Neural crest cell (in vitro differentiated cells): ENCODE data around the gene ATG2B. TPM values are rescaled to one million over a fixed set of nuclear protein-coding genes. Genes with fewer than 3 reads are reported as not detected.
"Not testable (repeated sequence)": the region's sequence is repeated elsewhere in the genome, so short reads cannot be mapped to it uniquely, and the experiment has no call there.

Experiments
- DNase-seq: peaks from one replicate; pipeline ENCODE4 v3.0.0; 2021; ENCODE audit warnings: low read depth, mixed read lengths, low spot score
- H3K27ac Mint-ChIP-seq: one replicate; pipeline ENCODE4 v1.8.0; 2021; ENCODE audit warnings: mild to moderate bottlenecking, mixed read lengths; ENCODE audit not compliant: unreplicated experiment
- H3K27me3 Mint-ChIP-seq: 2 replicates; pipeline ENCODE4 v1.8.0; 2021; ENCODE audit warnings: low read depth, mild to moderate bottlenecking, mixed read lengths
- H3K36me3 Mint-ChIP-seq: 2 replicates; pipeline ENCODE4 v1.8.0; 2021; ENCODE audit warnings: low read depth, mild to moderate bottlenecking, mixed read lengths
- H3K4me1 Mint-ChIP-seq: 2 replicates; pipeline ENCODE4 v1.8.0; 2021; ENCODE audit warnings: mixed read lengths
- H3K4me3 Mint-ChIP-seq: one replicate; pipeline ENCODE4 v1.8.0; 2021; ENCODE audit warnings: mild to moderate bottlenecking, mixed read lengths
- H3K9me3 Mint-ChIP-seq: 2 replicates; pipeline ENCODE4 v1.8.0; 2021; ENCODE audit warnings: mixed read lengths
- CTCF ChIP-seq: fragments of 200-600 bp; sonication (generic); conservative IDR thresholded peaks from 2 replicates; pipeline ENCODE4 v1.5.0; 2021; ENCODE audit warnings: antibody characterized with exemption, mild to moderate bottlenecking
- total RNA-seq: library from RNA; stranded (reverse); gene quantifications from 2 replicates; pipeline ENCODE4 v1.2.1, GENCODE V29; 2021

The ATG2B gene
- total RNA-seq, 1 donor from 2014 or later, result 19.5 TPM

DNA sequence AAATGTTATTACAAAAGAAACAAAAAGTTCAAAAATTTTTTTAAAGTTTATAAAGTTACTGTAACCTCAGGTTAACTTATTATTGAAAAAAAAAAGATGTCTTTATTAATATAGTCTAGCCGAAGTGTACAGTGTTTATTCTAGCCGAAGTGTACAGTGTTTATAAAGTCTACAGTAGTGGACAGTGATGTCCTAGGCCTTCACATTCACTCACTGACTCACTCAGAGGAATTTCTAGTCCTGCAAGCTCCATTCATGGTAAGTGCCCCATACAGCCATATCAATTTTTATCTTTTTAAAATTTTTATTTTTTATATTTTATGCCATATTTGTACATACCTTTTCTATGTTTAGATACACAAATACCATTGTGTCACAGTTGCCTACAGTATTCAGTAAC, 10.4 kb downstream of the ATG2B start:
- Mint-ChIP-seq H3K4me1 (no peaks in the 10 kb centered on the region), H3K27ac (no peak overlapping the region), H3K27me3 (no peaks in the 10 kb centered on the region)

GRCh38 chr14:96351986-96352385, 11.2 kb downstream of the ATG2B start:
- Mint-ChIP-seq H3K27me3 (no peaks in the 10 kb centered on the region), H3K9me3 (no peaks in the 10 kb centered on the region), H3K4me3 (no peak overlapping the region), H3K27ac (no peak overlapping the region), H3K36me3 (peaks cover 3% of the 10 kb centered on the region), H3K4me1 (no peaks in the 10 kb centered on the region)
- no peak for TF ChIP-seq CTCF
- no peak for DNase-seq

More for the DNA sequence above, 10.4 kb downstream of the ATG2B start:
- TF ChIP-seq CTCF, result no peak
- no peak for DNase-seq
- Mint-ChIP-seq H3K9me3 (no peaks in the 10 kb centered on the region), H3K36me3 (peaks cover 3% of the 10 kb centered on the region), H3K4me3 (no peak overlapping the region)

DNA sequence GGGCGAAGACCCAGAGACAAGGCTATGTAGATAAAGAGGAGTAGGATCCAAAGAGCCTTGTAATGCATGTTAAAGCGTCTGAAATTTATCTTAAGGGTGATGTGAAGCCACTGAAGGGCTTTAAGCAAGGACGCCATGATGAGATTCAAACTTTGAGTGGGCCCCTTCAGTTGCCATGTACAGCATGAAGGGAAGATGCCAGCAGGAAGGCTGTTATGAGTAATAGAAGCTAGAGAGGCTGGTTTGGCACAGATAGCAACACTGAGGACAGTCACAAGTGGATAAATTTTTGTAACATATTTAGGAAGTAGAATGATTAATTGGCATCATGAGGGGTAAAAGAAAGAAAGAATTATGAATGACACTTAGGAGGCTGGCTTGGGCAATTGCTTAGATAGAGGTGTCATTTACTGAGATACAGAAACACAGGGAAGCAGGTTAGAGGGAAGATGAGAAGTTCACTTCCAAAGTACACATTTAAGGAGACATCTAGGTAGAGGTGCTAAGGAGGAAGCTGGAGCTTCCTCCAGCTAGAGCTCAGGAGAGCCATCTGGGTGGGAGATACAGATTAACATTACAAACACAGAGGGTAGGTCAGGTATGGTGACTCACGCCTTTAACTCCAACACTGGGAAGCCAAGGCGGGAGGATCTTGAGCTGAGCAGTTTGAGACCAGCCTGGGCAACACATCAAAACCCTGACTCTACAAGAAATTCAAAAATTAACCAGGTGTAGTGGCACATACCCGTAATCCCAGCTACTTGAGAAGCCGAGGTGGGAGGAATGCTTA, 13.7 kb downstream of the ATG2B start:
- Mint-ChIP-seq H3K36me3 (peaks cover under 1% of the 10 kb centered on the region), H3K4me3 (no peak overlapping the region), H3K27me3 (no peaks in the 10 kb centered on the region), H3K27ac (no peak overlapping the region), H3K9me3 (no peaks in the 10 kb centered on the region), H3K4me1 (no peaks in the 10 kb centered on the region)
- no peak for TF ChIP-seq CTCF
- no peak for DNase-seq

DNA sequence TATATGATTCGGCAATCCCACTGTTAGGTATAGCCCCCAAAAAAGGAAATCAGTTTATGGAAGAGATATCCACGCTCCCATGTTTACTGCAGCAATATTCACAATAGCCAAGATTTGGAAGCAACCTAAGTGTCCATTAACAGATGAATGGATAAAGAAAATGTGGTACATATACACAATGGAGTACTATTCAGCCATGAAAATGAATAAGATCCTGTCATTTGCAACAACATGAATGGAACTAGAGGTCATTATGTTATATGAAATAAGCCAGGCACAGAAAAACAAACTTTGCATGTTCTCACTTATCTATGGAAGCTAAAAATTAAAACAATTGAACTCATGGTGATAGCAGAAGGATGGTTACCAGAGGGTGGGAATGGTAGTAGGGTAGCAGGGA, 15.2 kb downstream of the ATG2B start:
- DNase-seq, H3K27me3 Mint-ChIP-seq, H3K36me3 Mint-ChIP-seq, H3K27ac Mint-ChIP-seq, H3K9me3 Mint-ChIP-seq, H3K4me3 Mint-ChIP-seq, H3K4me1 Mint-ChIP-seq: not testable (repeated sequence)

GRCh38 chr14:96345669-96346068, 17.5 kb downstream of the ATG2B start:
- Mint-ChIP-seq H3K4me1 (no peaks in the 10 kb centered on the region), H3K4me3 (no peak overlapping the region), H3K27me3 (no peaks in the 10 kb centered on the region), H3K27ac (no peak overlapping the region), H3K9me3 (no peaks in the 10 kb centered on the region), H3K36me3 (no peaks in the 10 kb centered on the region)
- no peak for DNase-seq
- TF ChIP-seq CTCF, result no peak

DNA sequence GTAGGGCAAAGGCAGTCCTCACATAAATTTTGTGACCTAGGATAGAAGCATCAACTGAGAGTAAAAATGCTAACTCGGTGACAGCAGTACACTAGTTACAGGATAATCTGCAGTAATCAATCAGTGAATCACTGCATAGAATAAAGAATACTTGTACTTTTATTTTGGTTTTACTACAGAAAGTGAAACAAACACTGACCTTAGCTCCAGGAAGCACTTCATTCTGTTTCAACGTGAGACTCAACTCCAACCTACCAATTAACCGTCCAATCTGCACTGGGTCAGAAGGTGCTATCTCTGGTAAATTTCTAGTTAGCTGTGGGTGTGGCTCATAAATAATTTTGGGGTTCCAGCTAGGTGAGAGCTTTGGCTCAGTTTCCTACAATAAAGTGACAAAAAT, 21.8 kb downstream of the ATG2B start:
- Mint-ChIP-seq H3K9me3 (peaks cover 7% of the 10 kb centered on the region), H3K4me1 (no peaks in the 10 kb centered on the region), H3K27me3 (no peaks in the 10 kb centered on the region), H3K36me3 (peaks cover 23% of the 10 kb centered on the region), H3K27ac (no peak overlapping the region), H3K4me3 (no peak overlapping the region)
- no peak for TF ChIP-seq CTCF
- DNase-seq, result no peak
